WTC11 (cell line): ENCODE measurements around the gene ADIG. TPM values are rescaled to one million over a fixed set of nuclear protein-coding genes. Genes with fewer than 3 reads are reported as not detected.

ENCODE experiments used
- ATAC-seq: fragments of 200-7000 bp; cut with Tn5 transposase; 2 replicates; pipeline ENCODE4 v1.10.0; 2021; ENCODE audit warnings: mild to moderate bottlenecking, moderate library complexity
- CTCF ChIA-PET: fragments of 300-600 bp; sonication (Branson Sonifier 250); formaldehyde crosslinking; loops from one replicate; lab custom pipeline; 2021; ENCODE audit warnings: antibody characterized with exemption; lab: Charles Lee
- POLR2A ChIA-PET: fragments of 350-600 bp; sonication (Branson Sonifier 250); formaldehyde crosslinking; loops from one replicate; lab custom pipeline; 2021; ENCODE audit warnings: antibody characterized with exemption; lab: Charles Lee
- DNase-seq: peaks from one replicate; pipeline ENCODE4 v3.0.0; 2021; ENCODE audit warnings: low spot score
- H3K27ac Mint-ChIP-seq: 2 replicates; pipeline ENCODE4 v1.8.0; 2021; ENCODE audit warnings: mixed read lengths
- H3K27me3 Mint-ChIP-seq: 2 replicates; pipeline ENCODE4 v1.8.0; 2021; ENCODE audit warnings: low read depth, mild to moderate bottlenecking, moderate library complexity, mixed read lengths
- H3K36me3 Mint-ChIP-seq: 2 replicates; pipeline ENCODE4 v1.8.0; 2021; ENCODE audit warnings: mixed read lengths
- H3K4me1 Mint-ChIP-seq: 2 replicates; pipeline ENCODE4 v1.8.0; 2022; ENCODE audit warnings: mixed read lengths
- H3K4me3 Mint-ChIP-seq: 2 replicates; pipeline ENCODE4 v1.8.0; 2021; ENCODE audit warnings: mild to moderate bottlenecking, moderate library complexity, mixed read lengths
- H3K9me3 Mint-ChIP-seq: 2 replicates; pipeline ENCODE4 v1.8.0; 2021; ENCODE audit warnings: mixed read lengths
- ATF1 ChIP-seq: sonication (generic); formaldehyde crosslinking; IDR thresholded peaks from 2 replicates; pipeline ENCODE4 v1.8.1; 2023; ENCODE audit warnings: mild to moderate bottlenecking, moderate library complexity, missing genetic modification reagents
- E2F1 ChIP-seq: sonication (generic); formaldehyde crosslinking; IDR thresholded peaks from 2 replicates; pipeline ENCODE4 v1.8.0; 2022; ENCODE audit warnings: mild to moderate bottlenecking, missing genetic modification reagents
- ETV6 ChIP-seq: sonication (generic); formaldehyde crosslinking; IDR thresholded peaks from 2 replicates; pipeline ENCODE4 v1.8.1; 2022; ENCODE audit warnings: mild to moderate bottlenecking, missing genetic modification reagents
- FOXJ3 ChIP-seq: sonication (generic); formaldehyde crosslinking; IDR thresholded peaks from 2 replicates; pipeline ENCODE4 v1.9.0; 2021; ENCODE audit warnings: missing genetic modification reagents, mild to moderate bottlenecking, borderline replicate concordance
- IRF2 ChIP-seq: sonication (generic); formaldehyde crosslinking; IDR thresholded peaks from 2 replicates; pipeline ENCODE4 v1.8.0; 2022; ENCODE audit warnings: low read depth, missing genetic modification reagents, borderline replicate concordance
- NR2C2 ChIP-seq: sonication (generic); formaldehyde crosslinking; IDR thresholded peaks from 2 replicates; pipeline ENCODE4 v1.8.0; 2022; ENCODE audit warnings: mild to moderate bottlenecking, missing genetic modification reagents
- RORB ChIP-seq: fragments of 250-450 bp; sonication (Bioruptor Pico); IDR thresholded peaks from 2 replicates; pipeline ENCODE4 v1.9.0; 2021; ENCODE audit warnings: mild to moderate bottlenecking
- TCF7 ChIP-seq: sonication (generic); formaldehyde crosslinking; IDR thresholded peaks from 2 replicates; pipeline ENCODE4 v1.8.0; 2022; ENCODE audit warnings: mild to moderate bottlenecking, low read depth, missing genetic modification reagents, moderate library complexity
- ZBTB21 ChIP-seq: sonication (generic); formaldehyde crosslinking; IDR thresholded peaks from 2 replicates; pipeline ENCODE4 v1.8.1; 2023; ENCODE audit warnings: mild to moderate bottlenecking, missing genetic modification reagents, borderline replicate concordance
- ZNF138 ChIP-seq: sonication (generic); formaldehyde crosslinking; conservative IDR thresholded peaks from 2 replicates; pipeline ENCODE4 v1.8.1; 2022; ENCODE audit warnings: mild to moderate bottlenecking, moderate library complexity, missing genetic modification reagents
- ZNF219 ChIP-seq: sonication (generic); formaldehyde crosslinking; IDR thresholded peaks from 2 replicates; pipeline ENCODE4 v1.8.0; 2023; ENCODE audit warnings: missing genetic modification reagents, mild to moderate bottlenecking, borderline replicate concordance
- total RNA-seq: library from RNA; stranded (reverse); gene quantifications from 3 replicates; pipeline ENCODE4 v1.2.3, GENCODE V29; 2021
- TF ChIP-seq, protein P1 (sequence below): sonication (generic); formaldehyde crosslinking; IDR thresholded peaks from 2 replicates; pipeline ENCODE4 v1.8.1; 2022; ENCODE audit warnings: missing genetic modification reagents, borderline replicate concordance
- TF ChIP-seq, protein P2 (sequence below): sonication (generic); formaldehyde crosslinking; IDR thresholded peaks from 2 replicates; pipeline ENCODE4 v1.8.1; 2022; ENCODE audit warnings: low read depth, mild to moderate bottlenecking, moderate library complexity, missing genetic modification reagents, borderline replicate concordance
- TF ChIP-seq, protein P3 (sequence below): sonication (generic); formaldehyde crosslinking; IDR thresholded peaks from 2 replicates; pipeline ENCODE4 v1.8.1; 2022; ENCODE audit warnings: low read depth, missing genetic modification reagents, borderline replicate concordance
- TF ChIP-seq, protein P4 (sequence below): sonication (generic); formaldehyde crosslinking; IDR thresholded peaks from 2 replicates; pipeline ENCODE4 v1.8.1; 2023; ENCODE audit warnings: mild to moderate bottlenecking, missing genetic modification reagents, borderline replicate concordance

ADIG gene
- total RNA-seq, 1 experiment from 2014 or later: not detected

DNA sequence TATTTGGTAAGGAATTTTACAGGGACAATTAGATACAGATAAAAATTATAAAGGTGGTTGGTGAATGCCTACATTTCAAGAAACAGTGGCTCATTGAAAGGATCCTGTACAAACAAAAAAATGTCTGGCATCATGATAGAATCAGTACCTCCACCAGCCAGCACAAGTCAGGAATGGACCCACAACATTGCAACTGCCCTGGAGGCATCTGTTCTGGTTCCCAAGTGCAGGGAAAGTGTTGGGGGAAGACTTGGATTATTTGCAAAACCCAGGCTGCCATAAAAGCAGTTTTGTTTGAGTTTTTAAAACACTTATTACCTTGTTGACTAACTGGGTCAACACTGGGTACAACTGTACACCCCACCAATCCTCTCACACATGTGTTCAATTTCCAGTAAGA lies 44.9 kb downstream of the ADIG start (continued):
- TF ChIP-seq, protein P1, sequence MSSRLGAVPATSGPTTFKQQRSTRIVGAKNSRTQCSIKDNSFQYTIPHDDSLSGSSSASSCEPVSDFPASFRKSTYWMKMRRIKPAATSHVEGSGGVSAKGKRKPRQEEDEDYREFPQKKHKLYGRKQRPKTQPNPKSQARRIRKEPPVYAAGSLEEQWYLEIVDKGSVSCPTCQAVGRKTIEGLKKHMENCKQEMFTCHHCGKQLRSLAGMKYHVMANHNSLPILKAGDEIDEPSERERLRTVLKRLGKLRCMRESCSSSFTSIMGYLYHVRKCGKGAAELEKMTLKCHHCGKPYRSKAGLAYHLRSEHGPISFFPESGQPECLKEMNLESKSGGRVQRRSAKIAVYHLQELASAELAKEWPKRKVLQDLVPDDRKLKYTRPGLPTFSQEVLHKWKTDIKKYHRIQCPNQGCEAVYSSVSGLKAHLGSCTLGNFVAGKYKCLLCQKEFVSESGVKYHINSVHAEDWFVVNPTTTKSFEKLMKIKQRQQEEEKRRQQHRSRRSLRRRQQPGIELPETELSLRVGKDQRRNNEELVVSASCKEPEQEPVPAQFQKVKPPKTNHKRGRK (CRISPR knock-in tag): no peak
- TF ChIP-seq IRF2 (CRISPR knock-in tag): no peak

- H3K27ac Mint-ChIP-seq: no peak overlapping the region
- peaks cover 13% of the 10 kb centered on the region for H3K9me3 Mint-ChIP-seq
- ChIA-PET CTCF (no interaction called here), POLR2A (interaction anchor here (0.7 kb wide), 1 partner anchor 632 kb away, joined by 3 read pairs; no protein-coding TSS in a partner anchor)
- H3K4me1 Mint-ChIP-seq: peaks cover 20% of the 10 kb centered on the region
- no peak for TF ChIP-seq E2F1 (CRISPR knock-in tag)
- TF ChIP-seq ZBTB21: no peak
- TF ChIP-seq FOXJ3 (CRISPR knock-in tag): no peak
- TF ChIP-seq, protein P2, sequence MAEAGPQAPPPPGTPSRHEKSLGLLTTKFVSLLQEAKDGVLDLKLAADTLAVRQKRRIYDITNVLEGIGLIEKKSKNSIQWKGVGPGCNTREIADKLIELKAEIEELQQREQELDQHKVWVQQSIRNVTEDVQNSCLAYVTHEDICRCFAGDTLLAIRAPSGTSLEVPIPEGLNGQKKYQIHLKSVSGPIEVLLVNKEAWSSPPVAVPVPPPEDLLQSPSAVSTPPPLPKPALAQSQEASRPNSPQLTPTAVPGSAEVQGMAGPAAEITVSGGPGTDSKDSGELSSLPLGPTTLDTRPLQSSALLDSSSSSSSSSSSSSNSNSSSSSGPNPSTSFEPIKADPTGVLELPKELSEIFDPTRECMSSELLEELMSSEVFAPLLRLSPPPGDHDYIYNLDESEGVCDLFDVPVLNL: no peak
- no peak for TF ChIP-seq RORB (CRISPR knock-in tag)
- TF ChIP-seq ETV6 (CRISPR knock-in tag): no peak
- TF ChIP-seq ATF1: no peak
- TF ChIP-seq ZNF138: no peak
- TF ChIP-seq, protein P3, sequence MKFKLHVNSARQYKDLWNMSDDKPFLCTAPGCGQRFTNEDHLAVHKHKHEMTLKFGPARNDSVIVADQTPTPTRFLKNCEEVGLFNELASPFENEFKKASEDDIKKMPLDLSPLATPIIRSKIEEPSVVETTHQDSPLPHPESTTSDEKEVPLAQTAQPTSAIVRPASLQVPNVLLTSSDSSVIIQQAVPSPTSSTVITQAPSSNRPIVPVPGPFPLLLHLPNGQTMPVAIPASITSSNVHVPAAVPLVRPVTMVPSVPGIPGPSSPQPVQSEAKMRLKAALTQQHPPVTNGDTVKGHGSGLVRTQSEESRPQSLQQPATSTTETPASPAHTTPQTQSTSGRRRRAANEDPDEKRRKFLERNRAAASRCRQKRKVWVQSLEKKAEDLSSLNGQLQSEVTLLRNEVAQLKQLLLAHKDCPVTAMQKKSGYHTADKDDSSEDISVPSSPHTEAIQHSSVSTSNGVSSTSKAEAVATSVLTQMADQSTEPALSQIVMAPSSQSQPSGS: no peak
- no peak for TF ChIP-seq TCF7 (CRISPR knock-in tag)
- TF ChIP-seq ZNF219: no peak
- H3K27me3 Mint-ChIP-seq: no peaks in the 10 kb centered on the region
- DNase-seq: no peak
- H3K4me3 Mint-ChIP-seq: no peak overlapping the region
- H3K36me3 Mint-ChIP-seq: no peaks in the 10 kb centered on the region
- no peak for ATAC-seq
Observed at GRCh38 chr20:38626921-38627659, 46.1 kb downstream of the ADIG start.

DNA sequence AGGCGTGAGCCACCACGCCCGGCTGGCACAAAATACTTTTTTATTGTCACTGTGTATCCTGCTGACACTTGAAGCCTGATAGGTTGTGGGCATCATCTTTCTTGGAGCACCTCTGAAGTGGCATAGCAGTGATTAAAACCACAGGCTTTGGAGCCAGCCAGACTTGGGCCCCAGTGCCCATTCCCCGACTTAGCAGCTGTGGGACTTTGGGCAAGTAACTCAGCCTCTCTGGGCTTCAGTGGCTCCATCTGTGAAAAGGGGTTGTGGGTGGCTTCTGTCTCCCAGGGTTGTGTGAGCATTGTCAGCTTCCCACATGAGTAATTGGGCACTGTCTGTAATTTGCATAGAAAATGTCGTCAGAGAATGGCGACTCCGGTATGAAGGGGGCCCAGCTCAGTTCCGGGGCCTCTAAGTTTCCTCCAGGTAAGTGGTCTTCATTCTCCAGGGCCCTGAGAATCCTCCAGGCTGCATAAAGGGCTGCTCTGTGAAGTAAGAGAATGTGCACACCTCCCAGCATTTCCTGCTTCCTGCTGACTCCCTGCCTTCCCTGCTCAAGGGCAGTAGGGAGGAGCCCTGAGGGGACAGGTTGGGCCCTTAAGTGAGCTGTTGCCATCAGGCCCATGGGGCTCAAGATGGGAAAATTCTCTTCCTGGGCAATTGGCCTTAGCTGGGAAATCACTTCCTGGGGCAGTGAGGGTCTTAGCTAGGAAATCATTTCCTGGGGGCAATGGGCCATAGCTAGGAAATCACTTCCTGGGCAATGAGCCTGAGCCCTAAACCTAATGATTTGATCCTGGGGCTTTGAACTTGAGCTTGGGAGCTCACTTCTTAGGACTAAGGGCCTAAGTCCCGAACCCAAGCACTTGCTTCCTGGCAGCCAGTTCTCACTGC lies 47.8 kb downstream of the ADIG start:
- H3K4me3 Mint-ChIP-seq: no peak overlapping the region
- H3K27ac Mint-ChIP-seq: peak overlapping the region; percentile 45; the same call in 1 of the 2 replicates
- DNase-seq (no peak), ATAC-seq (peak; percentile 57)
- H3K27me3 Mint-ChIP-seq: peaks cover 2% of the 10 kb centered on the region; the same call in 1 of the 2 replicates
- ChIA-PET POLR2A (no interaction called here), CTCF (interaction anchor here (0.6 to 2.1 kb wide), 10 partner anchors 16 to 324 kb away, joined by 3 to 9 read pairs (median 3); partner anchors contain the start of genes RALGAPB and SLC32A1)
- H3K4me1 Mint-ChIP-seq: peaks cover 21% of the 10 kb centered on the region
- TF ChIP-seq, protein P4, sequence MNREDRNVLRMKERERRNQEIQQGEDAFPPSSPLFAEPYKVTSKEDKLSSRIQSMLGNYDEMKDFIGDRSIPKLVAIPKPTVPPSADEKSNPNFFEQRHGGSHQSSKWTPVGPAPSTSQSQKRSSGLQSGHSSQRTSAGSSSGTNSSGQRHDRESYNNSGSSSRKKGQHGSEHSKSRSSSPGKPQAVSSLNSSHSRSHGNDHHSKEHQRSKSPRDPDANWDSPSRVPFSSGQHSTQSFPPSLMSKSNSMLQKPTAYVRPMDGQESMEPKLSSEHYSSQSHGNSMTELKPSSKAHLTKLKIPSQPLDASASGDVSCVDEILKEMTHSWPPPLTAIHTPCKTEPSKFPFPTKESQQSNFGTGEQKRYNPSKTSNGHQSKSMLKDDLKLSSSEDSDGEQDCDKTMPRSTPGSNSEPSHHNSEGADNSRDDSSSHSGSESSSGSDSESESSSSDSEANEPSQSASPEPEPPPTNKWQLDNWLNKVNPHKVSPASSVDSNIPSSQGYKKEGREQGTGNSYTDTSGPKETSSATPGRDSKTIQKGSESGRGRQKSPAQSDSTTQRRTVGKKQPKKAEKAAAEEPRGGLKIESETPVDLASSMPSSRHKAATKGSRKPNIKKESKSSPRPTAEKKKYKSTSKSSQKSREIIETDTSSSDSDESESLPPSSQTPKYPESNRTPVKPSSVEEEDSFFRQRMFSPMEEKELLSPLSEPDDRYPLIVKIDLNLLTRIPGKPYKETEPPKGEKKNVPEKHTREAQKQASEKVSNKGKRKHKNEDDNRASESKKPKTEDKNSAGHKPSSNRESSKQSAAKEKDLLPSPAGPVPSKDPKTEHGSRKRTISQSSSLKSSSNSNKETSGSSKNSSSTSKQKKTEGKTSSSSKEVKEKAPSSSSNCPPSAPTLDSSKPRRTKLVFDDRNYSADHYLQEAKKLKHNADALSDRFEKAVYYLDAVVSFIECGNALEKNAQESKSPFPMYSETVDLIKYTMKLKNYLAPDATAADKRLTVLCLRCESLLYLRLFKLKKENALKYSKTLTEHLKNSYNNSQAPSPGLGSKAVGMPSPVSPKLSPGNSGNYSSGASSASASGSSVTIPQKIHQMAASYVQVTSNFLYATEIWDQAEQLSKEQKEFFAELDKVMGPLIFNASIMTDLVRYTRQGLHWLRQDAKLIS: no peak
- peak; percentile 36; the same call in 1 of the 2 replicates for TF ChIP-seq NR2C2 (CRISPR knock-in tag)
- no peaks in the 10 kb centered on the region for H3K36me3 Mint-ChIP-seq
- H3K9me3 Mint-ChIP-seq: peaks cover 10% of the 10 kb centered on the region
